Omental fat pad (tissue), 4 donors: Measurements from ENCODE around the gene MPPED1. TPM values are rescaled to one million over a fixed set of nuclear protein-coding genes. Genes with fewer than 3 reads are reported as not detected.

Source experiments
- ATAC-seq: fragments of 150-250 bp; one replicate; pipeline ENCODE4 v1.9.1; 2016; ENCODE audit warnings: mild to moderate bottlenecking, moderate library complexity; ENCODE audit not compliant: low FRiP score
- DNase-seq: peaks from one replicate; pipeline ENCODE4 v3.0.0-alpha.2; 2019; ENCODE audit warnings: low spot score
- total RNA-seq, 4 donors: library from RNA; depleted of rRNA; stranded (reverse); fragments of >200 nt; gene quantifications; one replicate each; pipeline ENCODE4 v1.1.0, GENCODE V29; 2016
- TF ChIP-seq, protein P1 (sequence below), 3 donors: fragments of 450-650 bp; IDR thresholded peaks; one replicate each; pipeline ENCODE4 v1.5.1; 2016 to 2017; ENCODE audit warnings: antibody characterized with exemption in 3 of 3, mild to moderate bottlenecking in 3 of 3, moderate library complexity in 2 of 3

MPPED1 gene
- total RNA-seq, 4 donors from 2014 or later, result not detected

DNA sequence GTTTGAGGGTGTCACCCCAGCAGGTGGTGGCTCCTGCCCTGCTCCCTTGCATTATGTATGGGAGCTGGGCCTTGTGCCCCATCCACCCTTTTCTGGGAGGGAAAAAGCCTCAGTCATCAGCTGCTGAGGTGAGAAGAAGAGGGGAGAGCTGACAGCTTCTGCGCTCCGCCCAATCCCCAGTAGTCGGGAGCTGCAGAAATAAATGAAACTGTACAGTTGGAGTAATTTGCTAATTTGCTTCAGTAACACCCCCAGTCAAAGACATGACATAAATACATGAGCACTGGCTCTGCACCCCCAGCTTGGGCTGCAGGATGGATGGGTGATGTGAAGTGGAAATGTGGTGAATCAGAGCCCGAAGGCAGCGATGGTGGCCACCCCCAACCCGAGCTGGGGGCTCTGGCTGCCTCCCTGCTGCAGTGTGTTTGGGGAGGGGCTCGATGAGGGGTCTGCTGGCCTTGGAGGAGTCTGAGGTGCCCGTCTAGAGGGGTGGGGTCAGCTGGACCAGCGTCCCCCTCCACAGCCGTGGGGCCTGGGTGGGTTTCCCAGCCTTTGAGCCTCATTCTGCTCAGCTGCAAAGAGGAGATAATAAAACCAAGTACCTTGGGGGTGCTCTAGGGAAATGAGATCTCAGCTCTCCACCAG is 59.2 kb downstream of the MPPED1 start:
- TF ChIP-seq, protein P1, sequence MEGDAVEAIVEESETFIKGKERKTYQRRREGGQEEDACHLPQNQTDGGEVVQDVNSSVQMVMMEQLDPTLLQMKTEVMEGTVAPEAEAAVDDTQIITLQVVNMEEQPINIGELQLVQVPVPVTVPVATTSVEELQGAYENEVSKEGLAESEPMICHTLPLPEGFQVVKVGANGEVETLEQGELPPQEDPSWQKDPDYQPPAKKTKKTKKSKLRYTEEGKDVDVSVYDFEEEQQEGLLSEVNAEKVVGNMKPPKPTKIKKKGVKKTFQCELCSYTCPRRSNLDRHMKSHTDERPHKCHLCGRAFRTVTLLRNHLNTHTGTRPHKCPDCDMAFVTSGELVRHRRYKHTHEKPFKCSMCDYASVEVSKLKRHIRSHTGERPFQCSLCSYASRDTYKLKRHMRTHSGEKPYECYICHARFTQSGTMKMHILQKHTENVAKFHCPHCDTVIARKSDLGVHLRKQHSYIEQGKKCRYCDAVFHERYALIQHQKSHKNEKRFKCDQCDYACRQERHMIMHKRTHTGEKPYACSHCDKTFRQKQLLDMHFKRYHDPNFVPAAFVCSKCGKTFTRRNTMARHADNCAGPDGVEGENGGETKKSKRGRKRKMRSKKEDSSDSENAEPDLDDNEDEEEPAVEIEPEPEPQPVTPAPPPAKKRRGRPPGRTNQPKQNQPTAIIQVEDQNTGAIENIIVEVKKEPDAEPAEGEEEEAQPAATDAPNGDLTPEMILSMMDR (IDR thresholded peaks at IDR 0.05), result no peak
- DNase-seq (no peak), ATAC-seq (no peak)

DNA sequence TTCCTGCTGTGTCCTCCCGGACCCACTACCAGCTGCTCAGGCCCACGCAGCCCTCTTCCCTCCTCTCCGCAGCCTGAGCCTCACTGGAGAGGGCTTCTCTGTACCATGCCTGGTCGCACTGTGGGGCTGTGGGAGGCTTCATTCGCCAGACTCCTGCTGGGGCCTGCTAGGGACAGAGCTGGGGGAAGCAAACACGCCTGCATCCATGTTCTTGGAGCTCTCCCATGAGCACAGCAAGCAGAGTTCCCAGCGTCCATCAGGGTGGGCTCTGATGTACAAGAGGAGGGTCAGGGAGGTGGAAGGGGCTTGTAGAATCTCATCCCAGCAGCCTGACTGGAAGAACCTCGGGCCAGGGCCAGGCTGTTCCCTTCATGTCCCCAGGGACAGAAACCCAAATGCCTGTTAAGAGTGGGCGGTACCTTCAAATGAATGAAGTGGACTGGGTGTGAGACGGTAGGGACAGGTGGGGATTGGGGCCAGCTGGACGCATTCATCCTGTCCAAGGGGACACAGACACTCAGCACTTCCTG is 59.9 kb downstream of the MPPED1 start:
- TF ChIP-seq, protein P1 (IDR thresholded peaks at IDR 0.05), result no peak
- ATAC-seq (no peak), DNase-seq (no peak)

DNA sequence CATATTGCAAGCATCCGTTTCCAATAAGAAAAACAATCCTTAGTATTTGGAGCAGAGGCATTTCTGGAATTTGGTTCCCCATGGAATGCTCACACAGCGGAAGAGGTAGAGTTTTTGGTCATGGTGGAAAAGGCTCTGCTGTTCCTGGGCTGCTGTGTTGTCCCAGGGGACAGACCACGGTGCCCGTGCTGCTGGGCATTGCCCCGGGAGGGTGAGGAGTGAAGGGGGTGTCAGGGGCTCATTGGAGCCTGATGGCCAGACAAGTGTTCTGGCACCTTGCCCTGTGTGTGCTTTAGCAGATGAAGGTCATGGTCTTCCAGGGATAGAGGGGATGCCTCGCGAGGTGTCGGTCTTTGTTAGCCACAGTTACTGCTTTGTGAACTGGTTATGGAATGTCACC is 61.2 kb downstream of the MPPED1 start:
- DNase-seq, result no peak

DNA sequence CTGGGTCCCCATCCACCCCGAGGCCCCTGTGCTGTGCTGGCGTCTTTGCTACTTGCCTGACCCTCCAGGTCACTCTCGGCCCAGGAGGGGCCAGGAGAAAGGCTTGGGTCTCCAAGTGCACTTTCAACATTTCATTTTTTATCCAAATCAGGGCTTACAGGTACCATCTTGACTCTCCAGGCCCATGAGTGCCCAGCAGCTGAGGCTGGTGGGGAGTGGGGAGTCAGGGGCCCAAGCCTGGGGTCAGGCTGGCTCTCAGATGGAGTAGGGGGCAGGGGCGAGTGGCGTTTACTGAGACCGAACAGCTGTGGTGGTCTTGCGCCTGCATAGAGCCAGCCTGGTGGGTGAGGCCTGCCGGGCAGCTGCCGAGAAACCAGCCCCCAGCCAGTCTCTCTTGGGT is 61.6 kb downstream of the MPPED1 start:
- TF ChIP-seq, protein P1 (IDR thresholded peaks at IDR 0.05), result no peak
- ATAC-seq, result no peak
- no peak for DNase-seq

More for the DNA sequence above, 61.2 kb downstream of the MPPED1 start:
- TF ChIP-seq, protein P1 (IDR thresholded peaks at IDR 0.05), result no peak
- no peak for ATAC-seq

DNA sequence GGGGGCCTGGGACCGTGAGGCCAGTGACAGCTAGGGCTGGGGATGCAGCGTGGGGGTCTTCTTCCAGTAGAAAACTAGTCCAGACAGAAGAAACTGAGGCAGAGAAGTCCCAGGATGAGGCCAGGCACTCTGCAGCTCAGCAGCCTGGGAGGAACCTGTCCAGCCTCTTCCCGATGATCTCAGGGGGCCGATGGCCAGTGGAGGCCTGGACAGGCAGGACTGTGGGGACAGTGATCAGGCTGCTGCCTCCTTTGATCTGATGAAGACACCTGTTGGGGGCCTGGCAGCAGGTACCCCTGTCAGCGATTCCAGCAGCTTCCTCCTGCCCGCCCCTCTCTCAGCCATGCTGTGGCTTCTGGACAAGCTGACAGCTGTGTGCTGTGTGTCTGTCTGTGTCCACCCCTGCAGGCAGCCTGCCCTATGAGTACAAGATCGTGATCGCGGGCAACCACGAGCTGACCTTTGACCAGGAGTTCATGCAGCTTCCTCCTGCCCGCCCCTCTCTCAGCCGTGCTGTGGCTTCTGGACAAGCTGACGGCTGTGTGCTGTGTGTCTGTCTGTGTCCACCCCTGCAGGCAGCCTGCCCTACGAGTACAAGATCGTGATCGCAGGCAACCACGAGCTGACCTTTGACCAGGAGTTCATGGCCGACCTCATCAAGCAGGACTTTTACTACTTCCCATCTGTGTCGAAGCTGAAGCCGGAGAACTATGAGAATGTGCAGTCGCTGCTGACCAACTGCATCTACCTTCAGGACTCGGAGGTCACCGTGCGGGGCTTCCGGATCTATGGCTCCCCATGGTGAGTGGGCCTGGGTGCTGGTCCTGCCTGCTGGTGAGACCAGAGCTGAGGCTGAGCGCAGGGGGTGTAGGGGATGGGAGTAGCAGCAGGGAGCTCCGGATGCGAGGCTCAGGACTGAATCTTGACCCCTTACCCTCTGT is 62.6 kb downstream of the MPPED1 start:
- DNase-seq (no peak), ATAC-seq (no peak)

DNA sequence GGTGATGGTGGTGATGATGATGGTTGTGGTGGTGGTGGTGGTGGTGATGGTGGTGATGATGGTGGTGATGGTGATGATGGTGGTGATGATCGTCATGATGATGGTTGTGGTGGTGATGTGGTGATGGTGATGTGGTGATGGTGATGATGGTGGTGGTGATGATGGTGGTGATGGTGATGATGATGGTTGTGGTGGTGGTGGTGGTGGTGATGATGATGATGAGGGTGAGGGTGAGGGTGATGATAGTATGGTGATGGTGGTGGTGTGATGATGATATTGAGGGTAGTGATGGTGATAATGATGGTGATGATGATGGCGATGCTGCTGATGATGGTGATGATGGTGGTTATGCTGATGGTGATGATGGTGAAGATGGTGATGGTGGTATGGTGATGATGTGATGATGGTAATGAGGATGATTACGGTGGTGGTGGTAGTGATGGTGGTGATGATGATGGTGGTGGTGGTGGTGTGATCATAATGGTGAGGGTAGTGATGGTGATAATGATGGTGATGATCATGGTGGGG is 63.8 kb downstream of the MPPED1 start:
- ATAC-seq (no peak), DNase-seq (no peak)

More for the DNA sequence above, 62.6 kb downstream of the MPPED1 start:
- TF ChIP-seq, protein P1 (IDR thresholded peaks at IDR 0.05), result no peak

More for the DNA sequence above, 63.8 kb downstream of the MPPED1 start:
- TF ChIP-seq, protein P1 (IDR thresholded peaks at IDR 0.05), result no peak
